ENCODE data around the gene CEP104.

Gene CEP104

DNA sequence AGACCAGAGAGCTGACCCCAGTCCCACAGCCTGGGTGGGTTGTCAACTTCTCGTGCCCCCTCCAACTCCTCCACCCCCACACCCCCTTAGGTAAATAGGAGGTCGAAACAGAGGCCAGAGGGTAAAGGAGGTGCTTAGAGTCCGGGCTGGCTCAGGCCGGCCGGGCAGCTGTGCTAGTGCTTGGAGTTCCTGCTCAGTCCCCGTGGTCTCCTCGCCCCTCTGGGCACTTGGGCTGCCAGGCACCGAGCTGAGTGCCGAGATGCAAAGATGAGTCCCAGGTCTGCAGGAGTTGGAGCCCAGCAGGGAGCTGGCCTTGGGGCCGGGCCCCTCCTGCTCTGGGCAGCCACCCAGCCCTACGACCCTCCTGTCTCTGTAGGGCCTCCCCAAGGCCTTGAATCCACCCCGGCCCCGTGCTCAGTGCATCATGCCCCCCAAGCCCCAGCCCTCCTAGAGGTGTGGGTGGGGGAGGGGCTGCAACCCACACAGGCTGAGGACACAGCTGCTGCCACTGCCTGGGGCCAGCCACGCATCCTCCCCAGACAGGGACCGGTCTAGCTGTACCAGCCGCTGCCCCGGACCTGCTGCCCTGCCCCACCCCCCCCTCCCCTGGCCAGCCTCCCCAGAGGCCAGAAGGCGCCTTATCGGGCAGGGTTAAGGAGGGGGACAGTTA lies 82.6 kb downstream of the CEP104 start:
- DNase-seq (ENCODE audit: low spot score in 2 of 2) = no peak
- H3K9me3 Mint-ChIP-seq = no peaks in the 10 kb centered on the region
- no peak for ATAC-seq (replicated peaks; ENCODE audit: extremely low read depth, poor library complexity, severe bottlenecking)
- no peaks in the 10 kb centered on the region for H3K27me3 Mint-ChIP-seq
- H3K27ac Mint-ChIP-seq (ENCODE audit: low read depth) = no peak overlapping the region
- peaks cover 9% of the 10 kb centered on the region for H3K36me3 Mint-ChIP-seq (ENCODE audit: insufficient read depth)
- no peak overlapping the region for H3K4me3 Mint-ChIP-seq
- H3K4me1 Mint-ChIP-seq = peaks cover 9% of the 10 kb centered on the region

DNA sequence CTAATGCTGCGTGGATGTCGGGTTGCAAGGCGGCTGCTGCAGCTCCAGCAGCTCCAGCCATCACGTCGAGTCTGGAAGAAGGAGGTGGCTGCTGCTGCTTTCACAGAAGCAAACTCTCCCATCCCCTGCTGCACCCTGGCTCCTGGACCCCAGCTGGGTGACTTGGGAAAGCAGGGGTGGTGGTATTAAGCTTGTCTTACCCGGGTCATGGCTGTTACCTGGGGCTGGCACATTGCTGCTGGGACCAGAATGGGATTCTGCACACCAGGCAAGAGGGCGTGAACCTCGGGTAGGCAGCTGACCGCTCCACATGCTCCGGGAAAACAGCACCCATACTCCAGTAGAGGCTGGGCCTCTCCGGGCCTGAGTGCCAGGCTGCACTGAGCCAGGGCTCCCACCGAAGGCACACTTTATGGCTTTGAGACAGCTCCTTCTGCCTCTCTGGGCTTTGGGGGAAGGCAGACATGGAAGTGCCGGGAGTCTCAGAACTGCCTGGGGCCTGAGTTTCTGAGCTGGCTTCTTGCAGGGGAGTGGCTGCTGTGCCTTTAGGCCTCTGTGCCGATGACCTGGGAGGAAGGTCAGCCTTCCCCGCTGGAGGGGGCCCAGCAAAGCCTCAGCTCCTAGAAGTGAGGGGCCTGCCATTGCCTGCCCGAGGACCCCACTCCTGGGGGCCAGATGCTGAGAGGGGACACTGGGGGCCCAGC lies 83.3 kb downstream of the CEP104 start:
- Mint-ChIP-seq H3K36me3 (ENCODE audit: insufficient read depth) (peaks cover 6% of the 10 kb centered on the region), H3K27ac (ENCODE audit: low read depth) (no peak overlapping the region), H3K27me3 (no peaks in the 10 kb centered on the region), H3K4me1 (peaks cover 9% of the 10 kb centered on the region), H3K4me3 (peak overlapping the region; percentile 69), H3K9me3 (no peaks in the 10 kb centered on the region)
- DNase-seq (ENCODE audit: low spot score in 2 of 2) = no peak
- no peak for ATAC-seq (replicated peaks; ENCODE audit: extremely low read depth, poor library complexity, severe bottlenecking)

DNA sequence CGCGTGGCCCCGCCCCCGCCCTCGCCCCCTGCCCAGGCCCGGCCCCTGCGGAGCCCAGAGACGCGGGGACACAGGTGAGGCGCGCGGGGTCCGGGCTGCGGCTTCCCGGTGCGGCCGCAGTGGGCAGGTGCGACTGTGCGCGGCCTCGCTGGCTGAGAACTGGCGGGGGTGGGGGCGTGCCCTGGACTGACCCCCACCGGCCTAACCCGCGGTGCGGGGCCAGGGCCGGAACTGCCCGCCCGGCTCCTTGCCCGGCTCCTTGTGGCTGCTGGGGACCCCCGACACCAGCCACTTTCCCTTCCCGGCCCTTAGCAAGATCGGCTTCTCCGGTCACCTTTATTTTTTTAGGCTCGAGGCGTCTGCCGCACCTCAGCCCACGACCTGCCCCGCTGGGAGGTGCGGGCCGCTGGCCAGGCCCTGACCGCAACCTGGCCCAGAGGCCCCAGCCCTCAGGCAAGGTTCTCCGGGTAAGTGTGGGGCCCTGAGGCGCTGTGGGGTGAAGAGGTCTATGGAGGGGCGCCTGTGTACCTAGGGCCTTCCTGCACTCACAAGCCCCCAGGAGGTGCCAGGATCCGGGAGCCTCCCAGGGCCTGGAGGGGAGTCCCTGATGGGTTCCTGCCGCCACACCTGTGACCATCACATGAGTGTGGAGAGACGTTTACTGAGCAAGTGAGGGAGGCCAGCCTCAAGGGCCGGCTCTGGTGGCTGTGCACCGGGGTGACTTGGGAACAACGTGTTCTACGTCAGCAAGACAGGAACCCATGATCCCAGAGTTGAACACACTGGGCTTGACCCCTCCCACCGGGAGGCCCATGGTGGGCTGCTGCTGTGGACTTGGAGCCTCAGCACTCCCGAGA lies 84.1 kb downstream of the CEP104 start, which contains the start of gene SMIM1:
SMIM1 (plus strand) TSS at position 35 of the 857 bp plus-strand sequence. CDS start 2,625 bp downstream, outside the sequence.
- Mint-ChIP-seq H3K9me3 (no peaks in the 10 kb centered on the region), H3K27ac (ENCODE audit: low read depth) (peak within 1 kb of the TSS; percentile 35), H3K27me3 (peaks cover under 1% of the 10 kb centered on the region), H3K4me3 (peak within 1 kb of the TSS; percentile 69), H3K4me1 (peaks cover 9% of the 10 kb centered on the region), H3K36me3 (ENCODE audit: insufficient read depth) (peaks cover 6% of the 10 kb centered on the region)
- DNase-seq (ENCODE audit: low spot score in 2 of 2) = no peak
- ATAC-seq (replicated peaks; ENCODE audit: extremely low read depth, poor library complexity, severe bottlenecking) = no peak

DNA sequence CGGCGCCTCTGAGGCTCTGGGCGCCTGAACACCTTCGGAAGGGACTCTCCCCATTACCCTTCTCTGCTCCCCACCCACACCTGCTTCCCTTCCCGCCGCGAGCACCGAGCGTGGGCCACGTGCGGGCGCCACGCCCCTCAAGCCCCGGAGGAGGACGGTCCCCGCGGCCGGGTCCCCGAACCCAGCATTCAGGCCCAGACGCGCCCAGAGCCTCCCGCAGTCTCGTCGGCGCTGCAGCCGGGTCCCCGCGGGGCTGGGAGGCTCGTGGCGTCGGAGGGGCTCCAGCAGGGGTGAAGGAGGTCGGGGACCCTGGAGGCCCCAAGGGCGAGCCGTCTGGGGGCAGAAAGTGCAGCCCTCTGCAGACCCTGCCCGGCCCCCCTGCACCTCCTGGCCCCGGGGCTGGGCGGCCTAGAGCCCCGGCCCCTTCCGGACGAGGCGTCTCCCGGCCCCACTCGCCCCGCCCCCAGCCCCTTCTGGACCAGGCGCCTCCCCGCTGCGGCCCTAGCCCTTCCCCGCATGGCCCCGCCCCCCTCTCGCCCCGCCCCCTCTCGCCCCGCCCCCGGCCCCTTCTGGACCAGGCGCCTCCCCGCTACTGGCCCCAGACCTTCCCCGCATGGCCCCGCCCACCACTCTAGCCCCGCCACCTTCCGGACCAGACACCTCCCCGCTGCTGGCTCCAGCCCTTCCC lies 84.8 kb downstream of the CEP104 start:
- H3K36me3 Mint-ChIP-seq (ENCODE audit: insufficient read depth) = peaks cover 6% of the 10 kb centered on the region
- ATAC-seq (replicated peaks; ENCODE audit: extremely low read depth, poor library complexity, severe bottlenecking) (peak; percentile 68), DNase-seq (ENCODE audit: low spot score in 2 of 2) (peak; percentile 62 to 65)
- no peaks in the 10 kb centered on the region for H3K9me3 Mint-ChIP-seq
- peak overlapping the region; percentile 35 for H3K27ac Mint-ChIP-seq (ENCODE audit: low read depth)
- peak overlapping the region; percentile 69 for H3K4me3 Mint-ChIP-seq
- H3K27me3 Mint-ChIP-seq = peaks cover 8% of the 10 kb centered on the region
- peaks cover 9% of the 10 kb centered on the region for H3K4me1 Mint-ChIP-seq

DNA sequence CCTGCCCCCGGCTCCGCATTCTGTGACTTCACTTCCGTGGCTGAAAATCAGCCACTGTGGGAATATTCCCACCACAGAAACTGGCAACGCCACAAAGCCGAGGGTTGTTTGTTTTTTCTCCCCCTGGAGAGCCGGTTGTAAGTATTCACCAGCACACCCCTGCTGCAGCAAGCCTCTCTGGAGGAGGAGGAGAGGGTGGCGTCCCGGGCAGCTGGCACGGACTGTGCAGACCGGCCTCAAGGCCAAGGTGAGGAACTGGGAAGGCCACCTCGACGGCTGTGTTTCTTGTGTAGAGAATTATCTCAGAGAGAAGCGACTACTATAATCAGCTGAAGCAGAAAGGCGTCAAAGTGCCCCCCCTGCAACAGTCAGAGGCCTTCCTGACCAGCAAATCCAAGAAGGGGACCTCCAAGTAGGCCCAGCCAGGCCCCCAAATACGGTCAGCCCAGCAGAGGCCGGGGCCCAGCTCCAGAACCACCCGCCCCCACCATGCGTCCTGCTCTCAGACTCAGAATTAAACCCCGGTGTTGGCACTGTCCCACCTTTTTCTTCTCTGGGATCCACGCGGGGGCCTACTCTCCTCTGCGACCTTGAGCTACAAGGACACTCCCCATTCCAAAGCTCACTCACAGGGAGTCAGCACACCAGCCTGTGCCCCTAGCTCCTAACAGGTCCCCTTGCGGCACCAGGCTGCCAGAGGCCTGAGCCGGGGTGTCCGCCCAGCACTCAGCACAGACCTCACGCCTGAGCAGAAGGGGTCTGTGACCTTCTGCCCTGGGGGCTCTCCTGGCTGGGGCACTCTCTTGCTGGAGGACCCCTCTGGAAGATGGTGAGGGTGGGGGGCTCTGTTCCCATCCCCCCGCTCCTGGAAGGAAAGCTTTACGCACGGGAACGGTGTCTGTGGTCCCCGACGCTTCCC lies 85.6 kb downstream of the CEP104 start:
- H3K4me1 Mint-ChIP-seq = peaks cover 8% of the 10 kb centered on the region
- ATAC-seq (replicated peaks; ENCODE audit: extremely low read depth, poor library complexity, severe bottlenecking) (no peak), DNase-seq (ENCODE audit: low spot score in 2 of 2) (no peak)
- peaks cover 6% of the 10 kb centered on the region for H3K36me3 Mint-ChIP-seq (ENCODE audit: insufficient read depth)
- peak overlapping the region; percentile 69 for H3K4me3 Mint-ChIP-seq
- H3K9me3 Mint-ChIP-seq = no peaks in the 10 kb centered on the region
- H3K27ac Mint-ChIP-seq (ENCODE audit: low read depth) = peak overlapping the region; percentile 35
- peaks cover 15% of the 10 kb centered on the region for H3K27me3 Mint-ChIP-seq

- peaks cover 23% of the 10 kb centered on the region for H3K27me3 Mint-ChIP-seq
- no peaks in the 10 kb centered on the region for H3K4me1 Mint-ChIP-seq
- no peak for DNase-seq (ENCODE audit: low spot score in 2 of 2)
- no peak overlapping the region for H3K27ac Mint-ChIP-seq (ENCODE audit: low read depth)
- H3K36me3 Mint-ChIP-seq (ENCODE audit: insufficient read depth) = peaks cover under 1% of the 10 kb centered on the region
- H3K4me3 Mint-ChIP-seq = peak overlapping the region; percentile 56
- H3K9me3 Mint-ChIP-seq = no peaks in the 10 kb centered on the region
- no peak for ATAC-seq (replicated peaks; ENCODE audit: extremely low read depth, poor library complexity, severe bottlenecking)
These were observed 86.8 kb downstream of the CEP104 start for GRCh38 chr1:3770047-3770765.

DNA sequence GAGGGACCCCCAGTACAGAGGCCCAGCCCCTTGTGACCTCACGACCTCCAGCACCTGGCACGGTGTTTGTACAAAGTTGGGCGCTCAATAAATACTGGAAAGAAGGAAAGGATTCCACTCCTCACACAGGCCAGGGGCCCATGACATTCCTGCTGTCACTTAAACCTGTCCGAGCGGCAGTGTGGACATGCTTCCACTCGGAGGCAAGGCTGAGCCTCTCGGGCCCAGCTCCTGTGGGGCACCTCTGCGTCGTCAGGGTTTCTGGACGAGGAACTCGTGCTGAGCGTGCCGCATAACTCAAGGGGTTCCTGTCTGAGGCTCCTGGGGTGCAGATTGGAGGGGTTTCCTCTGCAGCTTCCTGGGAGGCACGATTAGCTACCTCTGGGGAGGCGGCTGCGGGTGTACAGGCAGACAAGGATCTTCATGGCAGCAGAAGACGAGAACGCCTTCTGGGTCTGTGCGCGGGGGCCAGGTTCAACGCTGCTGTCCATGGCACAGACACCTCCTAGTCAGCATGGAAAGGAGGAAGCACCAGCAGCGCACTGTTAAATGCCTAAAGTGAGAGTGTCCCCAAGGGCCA lies 88.1 kb downstream of the CEP104 start:
- ATAC-seq (replicated peaks; ENCODE audit: extremely low read depth, poor library complexity, severe bottlenecking) (no peak), DNase-seq (ENCODE audit: low spot score in 2 of 2) (no peak)
- H3K27ac Mint-ChIP-seq (ENCODE audit: low read depth) = no peak overlapping the region
- H3K27me3 Mint-ChIP-seq = peaks cover 23% of the 10 kb centered on the region
- H3K9me3 Mint-ChIP-seq = no peaks in the 10 kb centered on the region
- no peaks in the 10 kb centered on the region for H3K4me1 Mint-ChIP-seq
- H3K36me3 Mint-ChIP-seq (ENCODE audit: insufficient read depth) = no peaks in the 10 kb centered on the region
- no peak overlapping the region for H3K4me3 Mint-ChIP-seq

DNA sequence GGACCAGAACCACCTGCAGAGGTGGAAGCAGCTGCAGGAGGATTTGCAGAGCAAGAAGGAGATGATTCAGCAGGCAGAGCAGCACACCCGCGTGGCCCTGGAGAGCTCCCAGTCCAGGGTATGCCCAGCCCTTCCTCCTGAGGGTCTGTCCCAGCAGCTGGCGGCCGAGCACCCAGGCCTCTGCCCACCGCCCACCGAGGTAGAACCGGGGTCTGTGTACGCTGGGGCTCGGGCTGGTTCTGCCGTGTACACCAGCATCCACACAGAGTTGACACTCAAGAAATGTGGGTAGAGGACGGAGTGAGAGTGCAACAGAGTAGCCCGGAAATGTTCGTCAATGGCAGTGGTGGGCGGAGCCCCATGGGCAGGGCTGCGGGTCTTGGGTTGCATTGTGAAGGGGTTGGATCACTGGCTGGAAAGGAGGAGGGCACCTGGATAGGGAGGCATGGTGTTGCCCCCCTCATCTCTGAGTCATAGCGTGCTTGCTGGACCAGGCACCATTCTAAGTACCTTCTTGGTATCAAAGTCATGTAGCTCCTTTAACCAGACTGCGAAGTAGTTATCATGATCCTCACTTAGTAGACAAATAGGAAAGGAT lies 89.6 kb downstream of the CEP104 start:
- Mint-ChIP-seq H3K4me1 (no peaks in the 10 kb centered on the region), H3K36me3 (ENCODE audit: insufficient read depth) (no peaks in the 10 kb centered on the region), H3K9me3 (no peaks in the 10 kb centered on the region), H3K27me3 (peaks cover 23% of the 10 kb centered on the region), H3K4me3 (no peak overlapping the region), H3K27ac (ENCODE audit: low read depth) (no peak overlapping the region)
- DNase-seq (ENCODE audit: low spot score in 2 of 2) (no peak), ATAC-seq (replicated peaks; ENCODE audit: extremely low read depth, poor library complexity, severe bottlenecking) (no peak)

DNA sequence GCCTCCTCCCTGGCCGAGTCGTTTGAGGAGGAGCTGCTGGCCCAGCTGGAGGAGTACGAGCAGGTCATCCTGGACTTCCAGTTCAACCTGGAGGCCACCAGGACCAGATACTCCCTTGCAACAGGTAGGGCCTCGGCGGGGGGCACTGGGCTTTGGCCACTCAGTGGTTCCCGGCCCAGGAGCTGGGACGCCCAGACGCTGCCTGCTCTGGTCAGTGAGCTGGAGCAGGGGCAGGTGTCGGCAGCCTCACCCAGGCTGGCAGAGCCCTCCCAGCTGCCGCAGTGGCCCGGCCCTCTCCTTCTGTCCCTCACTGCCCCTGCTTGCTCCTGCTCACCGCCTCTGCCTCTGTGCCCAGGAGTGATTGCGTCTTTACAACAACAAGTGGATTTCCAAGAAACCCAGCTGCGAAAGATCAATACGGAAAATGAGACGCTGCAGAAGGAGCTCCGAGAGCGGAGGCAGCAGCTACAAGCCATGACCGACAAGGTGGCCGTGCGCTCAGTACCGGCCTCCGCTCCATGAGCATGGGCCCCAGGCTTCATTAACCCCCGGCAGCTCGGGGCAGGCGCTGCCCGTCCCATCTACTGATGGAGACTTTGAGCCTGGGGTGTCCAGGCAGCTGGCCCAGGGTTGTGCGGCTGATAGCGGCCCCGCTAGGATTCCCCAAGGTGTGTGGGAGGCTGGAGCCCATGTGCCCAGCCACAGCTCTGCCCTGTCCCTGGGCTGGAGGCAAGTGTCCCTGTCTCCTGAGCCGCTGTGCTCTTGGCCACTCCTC lies 93.5 kb downstream of the CEP104 start:
- no peak for DNase-seq (ENCODE audit: low spot score in 2 of 2)
- Mint-ChIP-seq H3K4me3 (no peak overlapping the region), H3K36me3 (ENCODE audit: insufficient read depth) (no peaks in the 10 kb centered on the region), H3K27ac (ENCODE audit: low read depth) (no peak overlapping the region), H3K27me3 (peaks cover 54% of the 10 kb centered on the region), H3K4me1 (no peaks in the 10 kb centered on the region), H3K9me3 (no peaks in the 10 kb centered on the region)
- no peak for ATAC-seq (replicated peaks; ENCODE audit: extremely low read depth, poor library complexity, severe bottlenecking)

GRCh38 chr1:3762873-3763228 lies 94.2 kb downstream of the CEP104 start:
- no peak for DNase-seq (ENCODE audit: low spot score in 2 of 2)
- no peaks in the 10 kb centered on the region for H3K4me1 Mint-ChIP-seq
- H3K27me3 Mint-ChIP-seq = peaks cover 53% of the 10 kb centered on the region
- no peaks in the 10 kb centered on the region for H3K9me3 Mint-ChIP-seq
- H3K4me3 Mint-ChIP-seq = no peak overlapping the region
- H3K27ac Mint-ChIP-seq (ENCODE audit: low read depth) = no peak overlapping the region
- H3K36me3 Mint-ChIP-seq (ENCODE audit: insufficient read depth) = no peaks in the 10 kb centered on the region
- no peak for ATAC-seq (replicated peaks; ENCODE audit: extremely low read depth, poor library complexity, severe bottlenecking)
